HG03378 (cell line): Measurements from ENCODE around the gene MAZ.
"Not testable (repeated sequence)": the region's sequence is repeated elsewhere in the genome, so short reads cannot be mapped to it uniquely, and the experiment has no call there.

Experiments
- ATAC-seq: cut with Tn5 transposase; IDR thresholded peaks from one replicate; pipeline ENCODE4 v1.9.1; 2021; ENCODE audit warnings: mild to moderate bottlenecking, moderate library complexity; ENCODE audit not compliant: unreplicated experiment

The MAZ gene

GRCh38 chr16:29821643-29822115 is 15.3 kb downstream of the MAZ start:
- no peak for ATAC-seq

GRCh38 chr16:29824589-29825144 is 18.3 kb downstream of the MAZ start:
- ATAC-seq: no peak

- ATAC-seq: no peak
Measured at GRCh38 chr16:29825145-29826044, 19.1 kb downstream of the MAZ start.

- ATAC-seq: no peak
Measured at GRCh38 chr16:29826342-29826695, 20.0 kb downstream of the MAZ start.

- ATAC-seq: no peak
Measured at GRCh38 chr16:29830774-29831173, 24.4 kb downstream of the MAZ start.

GRCh38 chr16:29831490-29831889 is 25.2 kb downstream of the MAZ start:
- no peak for ATAC-seq

- not testable (repeated sequence) for ATAC-seq
Measured at GRCh38 chr16:29833219-29833618, 26.9 kb downstream of the MAZ start.

- ATAC-seq: no peak
Measured at GRCh38 chr16:29834079-29834478, 27.8 kb downstream of the MAZ start.

- ATAC-seq: no peak
Measured at GRCh38 chr16:29835926-29836325, 29.6 kb downstream of the MAZ start.

GRCh38 chr16:29836623-29837022 is 30.3 kb downstream of the MAZ start:
- ATAC-seq: no peak

- ATAC-seq: no peak
Measured at GRCh38 chr16:29837841-29838240, 31.5 kb downstream of the MAZ start.

- ATAC-seq: no peak
Measured at GRCh38 chr16:29839822-29840221, 33.5 kb downstream of the MAZ start.

GRCh38 chr16:29840240-29840639 is 33.9 kb downstream of the MAZ start:
- no peak for ATAC-seq

- ATAC-seq: no peak
Measured at GRCh38 chr16:29841631-29842030, 35.3 kb downstream of the MAZ start.

- ATAC-seq: no peak
Measured at GRCh38 chr16:29842732-29843346, 36.5 kb downstream of the MAZ start.

GRCh38 chr16:29843931-29844330 is 37.6 kb downstream of the MAZ start:
- no peak for ATAC-seq

- ATAC-seq: no peak
Measured at GRCh38 chr16:29844575-29845331, 38.4 kb downstream of the MAZ start.

GRCh38 chr16:29845656-29846055 is 39.3 kb downstream of the MAZ start:
- ATAC-seq: no peak

- ATAC-seq: no peak
Measured at GRCh38 chr16:29848420-29849297, 42.3 kb downstream of the MAZ start.

- ATAC-seq: no peak
Measured at GRCh38 chr16:29849505-29849904, 43.2 kb downstream of the MAZ start.
